Endothelial cell (in vitro differentiated cells): Measurements from ENCODE around the gene MDFI. TPM values are rescaled to one million over a fixed set of nuclear protein-coding genes. Genes with fewer than 3 reads are reported as not detected.

Experiments
- DNase-seq: peaks from one replicate; pipeline ENCODE4 v3.0.0; 2021; ENCODE audit warnings: low spot score
- H3K27ac Mint-ChIP-seq: one replicate; pipeline ENCODE4 v1.8.0; 2021; ENCODE audit warnings: mixed read lengths, inconsistent platforms; ENCODE audit not compliant: unreplicated experiment
- H3K27me3 Mint-ChIP-seq: one replicate; pipeline ENCODE4 v1.8.0; 2021; ENCODE audit warnings: mild to moderate bottlenecking, moderate library complexity, mixed read lengths, inconsistent platforms; ENCODE audit not compliant: unreplicated experiment
- H3K36me3 Mint-ChIP-seq: one replicate; pipeline ENCODE4 v1.8.0; 2021; ENCODE audit warnings: mild to moderate bottlenecking, low read depth, mixed read lengths, inconsistent platforms; ENCODE audit not compliant: unreplicated experiment
- H3K4me1 Mint-ChIP-seq: one replicate; pipeline ENCODE4 v1.8.0; 2021; ENCODE audit warnings: mild to moderate bottlenecking, mixed read lengths, inconsistent platforms; ENCODE audit not compliant: unreplicated experiment
- H3K4me3 Mint-ChIP-seq: one replicate; pipeline ENCODE4 v1.8.0; 2021; ENCODE audit warnings: mild to moderate bottlenecking, mixed read lengths, inconsistent platforms; ENCODE audit not compliant: unreplicated experiment
- H3K9me3 Mint-ChIP-seq: one replicate; pipeline ENCODE4 v1.8.0; 2021; ENCODE audit warnings: mixed read lengths, inconsistent platforms; ENCODE audit not compliant: unreplicated experiment
- total RNA-seq: library from RNA; stranded (reverse); fragmentation: NEBNext Ultra II Directional; extraction: Animal tissue kit (Norgen Biotek cat#: 25700); gene quantifications from one replicate; pipeline ENCODE4 v1.2.1, GENCODE V29; 2021; ENCODE audit not compliant: unreplicated experiment
- TF ChIP-seq, protein P1 (sequence below): fragments of 200-600 bp; sonication (generic); IDR thresholded peaks from one replicate; pipeline ENCODE4 v1.5.0; 2021; ENCODE audit warnings: antibody characterized with exemption; ENCODE audit not compliant: unreplicated experiment

MDFI gene
- total RNA-seq, 1 donor from 2014 or later, result 285 TPM

DNA sequence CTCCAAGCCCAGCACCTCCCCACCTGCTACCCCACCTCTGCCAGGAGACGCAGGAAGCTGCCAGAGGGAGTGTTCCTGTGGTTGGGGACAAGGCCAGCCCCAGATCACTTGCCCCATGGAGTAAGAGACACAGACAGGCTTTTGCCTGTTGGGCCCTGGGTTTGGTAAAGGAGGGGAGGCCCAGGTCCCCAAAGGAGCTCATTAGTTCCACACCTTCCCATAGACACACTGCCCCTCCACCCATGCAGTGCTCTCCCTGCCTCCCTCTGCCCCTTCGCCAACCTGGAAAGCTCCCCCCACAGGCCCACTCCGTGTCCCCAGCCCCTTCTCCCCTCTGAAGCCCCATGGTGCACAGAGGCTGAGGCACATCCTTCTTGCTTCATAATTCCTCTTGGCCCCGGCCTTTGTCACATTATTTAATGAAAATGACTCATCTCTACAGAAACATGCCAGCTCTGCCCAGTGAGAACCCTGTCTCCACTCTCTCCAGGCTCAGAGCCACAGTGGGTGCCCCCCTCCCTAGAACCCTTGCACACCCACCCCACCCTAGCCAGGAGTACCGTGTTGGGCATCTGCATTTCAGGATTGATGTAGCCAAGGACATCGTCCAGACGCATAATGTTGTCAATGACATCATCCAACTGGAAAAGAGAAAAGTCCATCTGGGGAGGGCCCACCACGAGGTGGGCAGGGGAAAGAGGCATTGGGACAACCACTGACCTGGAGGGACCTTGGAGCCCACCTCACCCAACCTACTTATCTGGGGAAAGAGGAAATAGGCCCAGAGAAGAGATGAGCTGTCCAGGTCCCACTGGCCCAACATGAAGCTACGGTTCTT, 51.1 kb downstream of the MDFI start:
- Mint-ChIP-seq H3K36me3 (no peaks in the 10 kb centered on the region), H3K9me3 (no peaks in the 10 kb centered on the region), H3K27ac (no peak overlapping the region), H3K4me3 (no peak overlapping the region), H3K27me3 (peaks cover 10% of the 10 kb centered on the region), H3K4me1 (peaks cover 8% of the 10 kb centered on the region)
- TF ChIP-seq, protein P1, sequence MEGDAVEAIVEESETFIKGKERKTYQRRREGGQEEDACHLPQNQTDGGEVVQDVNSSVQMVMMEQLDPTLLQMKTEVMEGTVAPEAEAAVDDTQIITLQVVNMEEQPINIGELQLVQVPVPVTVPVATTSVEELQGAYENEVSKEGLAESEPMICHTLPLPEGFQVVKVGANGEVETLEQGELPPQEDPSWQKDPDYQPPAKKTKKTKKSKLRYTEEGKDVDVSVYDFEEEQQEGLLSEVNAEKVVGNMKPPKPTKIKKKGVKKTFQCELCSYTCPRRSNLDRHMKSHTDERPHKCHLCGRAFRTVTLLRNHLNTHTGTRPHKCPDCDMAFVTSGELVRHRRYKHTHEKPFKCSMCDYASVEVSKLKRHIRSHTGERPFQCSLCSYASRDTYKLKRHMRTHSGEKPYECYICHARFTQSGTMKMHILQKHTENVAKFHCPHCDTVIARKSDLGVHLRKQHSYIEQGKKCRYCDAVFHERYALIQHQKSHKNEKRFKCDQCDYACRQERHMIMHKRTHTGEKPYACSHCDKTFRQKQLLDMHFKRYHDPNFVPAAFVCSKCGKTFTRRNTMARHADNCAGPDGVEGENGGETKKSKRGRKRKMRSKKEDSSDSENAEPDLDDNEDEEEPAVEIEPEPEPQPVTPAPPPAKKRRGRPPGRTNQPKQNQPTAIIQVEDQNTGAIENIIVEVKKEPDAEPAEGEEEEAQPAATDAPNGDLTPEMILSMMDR, result no peak
- DNase-seq, result no peak

DNA sequence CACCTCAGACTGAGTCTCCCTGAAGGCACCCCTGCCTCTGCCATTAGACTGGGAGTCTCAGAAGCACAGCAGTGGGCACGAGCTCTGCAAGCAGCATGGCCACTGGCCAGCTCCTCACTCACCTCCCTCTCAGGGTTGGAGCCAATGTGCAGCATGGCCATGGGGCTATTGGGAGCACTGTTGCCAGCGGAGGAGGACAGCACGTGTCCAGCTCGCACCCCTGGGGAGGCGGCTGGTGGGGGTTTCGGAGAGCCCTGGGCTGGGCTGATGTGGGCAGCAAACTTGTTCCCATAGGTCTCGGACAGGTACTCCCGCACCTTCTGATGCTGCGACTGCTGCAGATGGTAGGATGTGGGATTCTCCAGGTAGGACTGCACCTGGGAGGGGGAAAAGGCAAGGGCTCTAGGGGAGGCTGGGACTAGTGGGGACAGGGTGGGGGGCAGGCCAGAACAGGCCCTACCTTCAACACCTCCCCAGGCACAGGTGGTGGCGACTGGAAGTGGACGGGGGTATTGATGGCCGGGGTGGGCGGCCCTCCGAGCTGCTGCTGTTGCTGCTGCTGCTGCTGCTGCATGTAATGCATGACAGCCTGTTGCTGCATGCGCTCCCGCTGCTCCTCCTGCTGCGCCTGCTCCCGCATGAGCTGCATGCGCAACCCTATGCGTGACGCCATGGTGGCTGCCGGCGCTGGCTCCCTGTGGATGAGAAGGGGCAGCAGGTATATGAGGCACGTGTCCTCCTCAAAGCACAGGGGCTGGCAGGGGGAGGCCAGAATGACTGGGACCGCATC, 52.5 kb downstream of the MDFI start:
- H3K27ac Mint-ChIP-seq, result no peak overlapping the region
- H3K4me3 Mint-ChIP-seq, result no peak overlapping the region
- no peak for DNase-seq
- peaks cover 8% of the 10 kb centered on the region for H3K4me1 Mint-ChIP-seq
- H3K27me3 Mint-ChIP-seq, result peaks cover 10% of the 10 kb centered on the region
- TF ChIP-seq, protein P1, result no peak
- H3K9me3 Mint-ChIP-seq, result no peaks in the 10 kb centered on the region
- H3K36me3 Mint-ChIP-seq, result no peaks in the 10 kb centered on the region

DNA sequence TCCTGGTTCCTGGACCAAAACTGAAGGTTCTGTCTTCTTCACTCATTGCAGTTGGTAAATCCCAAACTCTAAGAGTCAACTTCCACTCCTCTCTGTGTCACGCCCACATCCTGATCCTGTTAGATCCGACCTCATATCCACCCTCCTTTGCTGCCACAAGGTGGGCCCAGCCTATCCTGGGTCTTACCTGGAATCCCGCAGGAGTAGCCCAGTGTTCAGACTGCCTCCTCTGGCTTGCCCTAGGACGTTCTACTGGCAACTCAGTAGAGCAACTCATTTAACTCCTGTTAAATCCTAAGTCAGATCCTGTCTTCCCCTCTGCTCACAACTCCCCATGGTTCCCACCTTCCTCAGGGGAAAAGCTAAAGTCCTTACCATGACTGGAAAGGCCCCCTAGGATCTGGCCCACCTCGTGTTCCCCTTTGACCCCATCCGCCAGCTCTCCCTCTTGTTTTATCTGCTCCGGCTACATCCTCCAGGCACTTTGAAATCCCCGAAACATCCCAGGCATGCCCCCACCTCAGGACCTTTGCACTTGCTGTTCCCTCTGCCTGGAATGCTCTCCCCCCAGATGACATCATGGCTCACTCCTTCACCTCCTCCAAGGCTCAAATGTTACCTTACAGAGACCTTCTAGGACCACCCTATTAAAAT, 53.3 kb downstream of the MDFI start:
- Mint-ChIP-seq H3K36me3 (no peaks in the 10 kb centered on the region), H3K9me3 (no peaks in the 10 kb centered on the region), H3K4me1 (peaks cover 8% of the 10 kb centered on the region), H3K4me3 (no peak overlapping the region), H3K27me3 (peaks cover 10% of the 10 kb centered on the region), H3K27ac (peak overlapping the region; percentile 17)
- DNase-seq, result no peak
- TF ChIP-seq, protein P1, result no peak

DNA sequence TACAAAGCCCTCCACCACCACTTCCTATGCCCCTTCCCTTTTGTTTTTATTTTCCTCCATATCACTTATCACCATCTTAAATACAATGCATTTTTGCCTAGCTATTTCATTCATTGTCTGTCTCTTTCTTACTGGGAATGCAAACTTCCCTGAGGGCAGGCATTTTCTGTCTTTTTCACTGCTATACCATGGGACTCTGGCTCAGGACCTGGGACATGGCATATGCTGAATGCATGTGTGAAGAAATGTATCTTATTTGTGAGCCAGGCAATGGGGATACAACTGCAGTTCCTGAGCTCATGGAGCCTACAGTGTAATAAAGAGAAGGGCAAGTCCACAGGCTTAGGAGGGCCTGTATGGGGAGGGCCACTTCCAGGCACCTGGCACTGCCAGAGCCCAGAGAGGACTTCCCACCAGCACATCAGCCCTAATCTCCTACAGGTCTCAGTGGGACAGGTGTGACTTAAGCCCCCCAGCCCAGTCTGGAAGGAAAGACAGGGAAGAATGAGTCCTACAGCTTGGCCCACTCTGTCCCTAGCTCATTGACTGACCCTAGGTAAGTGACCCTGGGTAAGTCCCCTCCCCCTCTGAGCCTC, 53.9 kb downstream of the MDFI start:
- H3K4me3 Mint-ChIP-seq, result no peak overlapping the region
- no peak for DNase-seq
- TF ChIP-seq, protein P1, result no peak
- no peaks in the 10 kb centered on the region for H3K9me3 Mint-ChIP-seq
- H3K4me1 Mint-ChIP-seq, result peaks cover 8% of the 10 kb centered on the region
- peaks cover 8% of the 10 kb centered on the region for H3K27me3 Mint-ChIP-seq
- H3K27ac Mint-ChIP-seq, result peak overlapping the region; percentile 17
- H3K36me3 Mint-ChIP-seq, result no peaks in the 10 kb centered on the region
